ENCODE measurements around the gene GBGT1. TPM values are rescaled to one million over a fixed set of nuclear protein-coding genes. Genes with fewer than 3 reads are reported as not detected.
"Not testable (repeated sequence)": the region's sequence is repeated elsewhere in the genome, so short reads cannot be mapped to it uniquely, and the experiment has no call there.

The GBGT1 gene
- total RNA-seq, 1 experiment from 2014 or later = 16.5 TPM

DNA sequence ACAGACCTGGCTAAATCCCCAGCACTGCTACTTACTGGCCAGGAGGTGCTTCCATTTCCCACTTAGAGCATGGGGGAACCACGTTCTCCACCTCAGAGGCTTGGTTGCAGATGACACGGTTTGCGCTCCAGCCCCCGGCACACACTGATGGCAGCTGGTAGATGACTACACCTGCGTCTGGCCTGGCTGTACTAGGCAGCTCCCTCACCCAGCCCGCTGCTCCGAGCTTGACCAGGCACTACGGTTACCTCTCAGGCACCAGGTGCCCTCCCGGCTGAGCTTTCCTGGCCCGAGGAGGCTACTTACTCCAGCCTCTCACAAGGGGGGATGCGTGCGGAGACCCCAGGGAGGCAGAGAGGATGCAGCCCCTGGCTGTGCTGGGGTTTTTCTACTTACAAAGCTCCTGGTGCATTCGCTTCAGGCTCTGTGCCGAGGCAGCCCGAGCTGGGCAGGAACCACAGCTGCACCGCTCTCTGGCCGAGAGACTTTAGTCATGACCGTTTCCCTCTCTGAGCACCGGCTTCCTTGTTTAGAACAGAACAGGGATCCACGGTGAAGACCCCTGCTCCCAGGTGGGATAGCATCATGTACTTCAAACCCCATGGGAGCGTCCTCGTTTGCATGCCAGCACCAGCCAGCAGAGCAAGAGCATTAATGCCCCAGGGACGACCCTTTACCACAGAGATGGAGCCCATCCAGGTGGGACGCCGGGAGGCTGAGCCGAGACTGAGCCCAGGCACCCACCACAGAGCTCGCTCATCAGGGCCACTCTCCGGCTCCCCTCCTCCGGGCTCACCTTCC, 7.6 kb upstream of the GBGT1 start (continued):
- TF ChIP-seq, protein P1, sequence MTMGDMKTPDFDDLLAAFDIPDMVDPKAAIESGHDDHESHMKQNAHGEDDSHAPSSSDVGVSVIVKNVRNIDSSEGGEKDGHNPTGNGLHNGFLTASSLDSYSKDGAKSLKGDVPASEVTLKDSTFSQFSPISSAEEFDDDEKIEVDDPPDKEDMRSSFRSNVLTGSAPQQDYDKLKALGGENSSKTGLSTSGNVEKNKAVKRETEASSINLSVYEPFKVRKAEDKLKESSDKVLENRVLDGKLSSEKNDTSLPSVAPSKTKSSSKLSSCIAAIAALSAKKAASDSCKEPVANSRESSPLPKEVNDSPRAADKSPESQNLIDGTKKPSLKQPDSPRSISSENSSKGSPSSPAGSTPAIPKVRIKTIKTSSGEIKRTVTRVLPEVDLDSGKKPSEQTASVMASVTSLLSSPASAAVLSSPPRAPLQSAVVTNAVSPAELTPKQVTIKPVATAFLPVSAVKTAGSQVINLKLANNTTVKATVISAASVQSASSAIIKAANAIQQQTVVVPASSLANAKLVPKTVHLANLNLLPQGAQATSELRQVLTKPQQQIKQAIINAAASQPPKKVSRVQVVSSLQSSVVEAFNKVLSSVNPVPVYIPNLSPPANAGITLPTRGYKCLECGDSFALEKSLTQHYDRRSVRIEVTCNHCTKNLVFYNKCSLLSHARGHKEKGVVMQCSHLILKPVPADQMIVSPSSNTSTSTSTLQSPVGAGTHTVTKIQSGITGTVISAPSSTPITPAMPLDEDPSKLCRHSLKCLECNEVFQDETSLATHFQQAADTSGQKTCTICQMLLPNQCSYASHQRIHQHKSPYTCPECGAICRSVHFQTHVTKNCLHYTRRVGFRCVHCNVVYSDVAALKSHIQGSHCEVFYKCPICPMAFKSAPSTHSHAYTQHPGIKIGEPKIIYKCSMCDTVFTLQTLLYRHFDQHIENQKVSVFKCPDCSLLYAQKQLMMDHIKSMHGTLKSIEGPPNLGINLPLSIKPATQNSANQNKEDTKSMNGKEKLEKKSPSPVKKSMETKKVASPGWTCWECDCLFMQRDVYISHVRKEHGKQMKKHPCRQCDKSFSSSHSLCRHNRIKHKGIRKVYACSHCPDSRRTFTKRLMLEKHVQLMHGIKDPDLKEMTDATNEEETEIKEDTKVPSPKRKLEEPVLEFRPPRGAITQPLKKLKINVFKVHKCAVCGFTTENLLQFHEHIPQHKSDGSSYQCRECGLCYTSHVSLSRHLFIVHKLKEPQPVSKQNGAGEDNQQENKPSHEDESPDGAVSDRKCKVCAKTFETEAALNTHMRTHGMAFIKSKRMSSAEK (CRISPR knock-in tag; IDR thresholded peaks at IDR 0.05; ENCODE audit: borderline replicate concordance) = no peak

DNA sequence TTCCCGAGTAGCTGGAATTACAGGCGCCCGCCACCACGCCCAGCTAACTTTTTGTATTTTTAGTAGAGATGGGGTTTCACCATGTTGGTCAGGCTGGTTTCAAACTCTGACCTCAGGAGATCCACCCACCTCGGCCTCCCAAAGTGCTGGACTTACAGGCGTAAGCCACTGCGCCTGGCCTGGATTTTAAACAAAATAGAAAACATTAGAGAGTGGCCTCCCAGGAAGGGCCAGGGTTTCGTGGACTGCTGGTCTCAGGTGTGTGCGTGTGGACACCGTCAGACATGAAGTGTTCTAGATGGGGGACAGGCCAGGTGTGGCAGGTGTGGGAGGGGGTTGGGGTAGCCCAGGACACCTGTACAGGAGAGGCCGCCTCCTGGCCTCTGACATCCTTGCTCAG, 7.0 kb upstream of the GBGT1 start:
- ATAC-seq (no peak), DNase-seq (ENCODE audit: low spot score) (no peak)
- peaks cover 18% of the 10 kb centered on the region for H3K27me3 Mint-ChIP-seq (ENCODE audit: low read depth)
- H3K4me3 Mint-ChIP-seq = no peak overlapping the region
- CTCF ChIA-PET = interaction anchor here (0.7 to 2.7 kb wide), 5 partner anchors 16 to 225 kb away, joined by 3 to 19 read pairs (median 7); no protein-coding TSS in a partner anchor
- H3K27ac Mint-ChIP-seq = no peak overlapping the region
- peaks cover 4% of the 10 kb centered on the region for H3K4me1 Mint-ChIP-seq
- H3K36me3 Mint-ChIP-seq = no peaks in the 10 kb centered on the region
- no peak for TF ChIP-seq TCF7 (CRISPR knock-in tag; IDR thresholded peaks at IDR 0.05; ENCODE audit: low read depth)
- no peak for TF ChIP-seq FOXJ3 (CRISPR knock-in tag; IDR thresholded peaks at IDR 0.05; ENCODE audit: borderline replicate concordance)
- TF ChIP-seq SMAD4 (CRISPR knock-in tag; IDR thresholded peaks at IDR 0.05) = no peak
- TF ChIP-seq SOX15 (CRISPR knock-in tag; IDR thresholded peaks at IDR 0.05) = no peak
- TF ChIP-seq, protein P2, sequence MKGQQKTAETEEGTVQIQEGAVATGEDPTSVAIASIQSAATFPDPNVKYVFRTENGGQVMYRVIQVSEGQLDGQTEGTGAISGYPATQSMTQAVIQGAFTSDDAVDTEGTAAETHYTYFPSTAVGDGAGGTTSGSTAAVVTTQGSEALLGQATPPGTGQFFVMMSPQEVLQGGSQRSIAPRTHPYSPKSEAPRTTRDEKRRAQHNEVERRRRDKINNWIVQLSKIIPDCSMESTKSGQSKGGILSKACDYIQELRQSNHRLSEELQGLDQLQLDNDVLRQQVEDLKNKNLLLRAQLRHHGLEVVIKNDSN (CRISPR knock-in tag; IDR thresholded peaks at IDR 0.05) = no peak
- no peak for TF ChIP-seq NFATC4 (CRISPR knock-in tag; IDR thresholded peaks at IDR 0.05)
- no peak for TF ChIP-seq GABPB1 (CRISPR knock-in tag; IDR thresholded peaks at IDR 0.05)
- TF ChIP-seq CREM (CRISPR knock-in tag; IDR thresholded peaks at IDR 0.05) = no peak
- TF ChIP-seq, protein P3, sequence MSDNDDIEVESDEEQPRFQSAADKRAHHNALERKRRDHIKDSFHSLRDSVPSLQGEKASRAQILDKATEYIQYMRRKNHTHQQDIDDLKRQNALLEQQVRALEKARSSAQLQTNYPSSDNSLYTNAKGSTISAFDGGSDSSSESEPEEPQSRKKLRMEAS (CRISPR knock-in tag; IDR thresholded peaks at IDR 0.05) = no peak
- no peak for TF ChIP-seq ZNF396 (CRISPR knock-in tag; IDR thresholded peaks at IDR 0.05; ENCODE audit: borderline replicate concordance)
- no peak for TF ChIP-seq ZNF121 (CRISPR knock-in tag; IDR thresholded peaks at IDR 0.05)
- TF ChIP-seq, protein P4, sequence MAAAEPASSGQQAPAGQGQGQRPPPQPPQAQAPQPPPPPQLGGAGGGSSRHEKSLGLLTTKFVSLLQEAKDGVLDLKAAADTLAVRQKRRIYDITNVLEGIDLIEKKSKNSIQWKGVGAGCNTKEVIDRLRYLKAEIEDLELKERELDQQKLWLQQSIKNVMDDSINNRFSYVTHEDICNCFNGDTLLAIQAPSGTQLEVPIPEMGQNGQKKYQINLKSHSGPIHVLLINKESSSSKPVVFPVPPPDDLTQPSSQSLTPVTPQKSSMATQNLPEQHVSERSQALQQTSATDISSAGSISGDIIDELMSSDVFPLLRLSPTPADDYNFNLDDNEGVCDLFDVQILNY (CRISPR knock-in tag; IDR thresholded peaks at IDR 0.05) = no peak
- TF ChIP-seq, protein P5, sequence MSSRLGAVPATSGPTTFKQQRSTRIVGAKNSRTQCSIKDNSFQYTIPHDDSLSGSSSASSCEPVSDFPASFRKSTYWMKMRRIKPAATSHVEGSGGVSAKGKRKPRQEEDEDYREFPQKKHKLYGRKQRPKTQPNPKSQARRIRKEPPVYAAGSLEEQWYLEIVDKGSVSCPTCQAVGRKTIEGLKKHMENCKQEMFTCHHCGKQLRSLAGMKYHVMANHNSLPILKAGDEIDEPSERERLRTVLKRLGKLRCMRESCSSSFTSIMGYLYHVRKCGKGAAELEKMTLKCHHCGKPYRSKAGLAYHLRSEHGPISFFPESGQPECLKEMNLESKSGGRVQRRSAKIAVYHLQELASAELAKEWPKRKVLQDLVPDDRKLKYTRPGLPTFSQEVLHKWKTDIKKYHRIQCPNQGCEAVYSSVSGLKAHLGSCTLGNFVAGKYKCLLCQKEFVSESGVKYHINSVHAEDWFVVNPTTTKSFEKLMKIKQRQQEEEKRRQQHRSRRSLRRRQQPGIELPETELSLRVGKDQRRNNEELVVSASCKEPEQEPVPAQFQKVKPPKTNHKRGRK (CRISPR knock-in tag; IDR thresholded peaks at IDR 0.05; ENCODE audit: borderline replicate concordance) = no peak
- TF ChIP-seq, protein P6, sequence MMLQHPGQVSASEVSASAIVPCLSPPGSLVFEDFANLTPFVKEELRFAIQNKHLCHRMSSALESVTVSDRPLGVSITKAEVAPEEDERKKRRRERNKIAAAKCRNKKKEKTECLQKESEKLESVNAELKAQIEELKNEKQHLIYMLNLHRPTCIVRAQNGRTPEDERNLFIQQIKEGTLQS (CRISPR knock-in tag; conservative IDR thresholded peaks at IDR 0.05) = no peak
- TF ChIP-seq, protein P7, sequence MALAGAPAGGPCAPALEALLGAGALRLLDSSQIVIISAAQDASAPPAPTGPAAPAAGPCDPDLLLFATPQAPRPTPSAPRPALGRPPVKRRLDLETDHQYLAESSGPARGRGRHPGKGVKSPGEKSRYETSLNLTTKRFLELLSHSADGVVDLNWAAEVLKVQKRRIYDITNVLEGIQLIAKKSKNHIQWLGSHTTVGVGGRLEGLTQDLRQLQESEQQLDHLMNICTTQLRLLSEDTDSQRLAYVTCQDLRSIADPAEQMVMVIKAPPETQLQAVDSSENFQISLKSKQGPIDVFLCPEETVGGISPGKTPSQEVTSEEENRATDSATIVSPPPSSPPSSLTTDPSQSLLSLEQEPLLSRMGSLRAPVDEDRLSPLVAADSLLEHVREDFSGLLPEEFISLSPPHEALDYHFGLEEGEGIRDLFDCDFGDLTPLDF (CRISPR knock-in tag; IDR thresholded peaks at IDR 0.05) = no peak
- TF ChIP-seq ZNF423 (CRISPR knock-in tag; IDR thresholded peaks at IDR 0.05) = no peak
- no peak for TF ChIP-seq HMGA2 (CRISPR knock-in tag; IDR thresholded peaks at IDR 0.05)
- TF ChIP-seq, protein P8, sequence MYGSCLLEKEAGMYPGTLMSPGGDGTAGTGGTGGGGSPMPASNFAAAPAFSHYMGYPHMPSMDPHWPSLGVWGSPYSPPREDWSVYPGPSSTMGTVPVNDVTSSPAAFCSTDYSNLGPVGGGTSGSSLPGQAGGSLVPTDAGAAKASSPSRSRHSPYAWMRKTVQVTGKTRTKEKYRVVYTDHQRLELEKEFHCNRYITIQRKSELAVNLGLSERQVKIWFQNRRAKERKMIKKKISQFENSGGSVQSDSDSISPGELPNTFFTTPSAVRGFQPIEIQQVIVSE (CRISPR knock-in tag; IDR thresholded peaks at IDR 0.05; ENCODE audit: borderline replicate concordance) = no peak
- TF ChIP-seq FOXK1 (CRISPR knock-in tag; IDR thresholded peaks at IDR 0.05) = no peak
- no peaks in the 10 kb centered on the region for H3K9me3 Mint-ChIP-seq
- POLR2A ChIA-PET = no interaction called here

DNA sequence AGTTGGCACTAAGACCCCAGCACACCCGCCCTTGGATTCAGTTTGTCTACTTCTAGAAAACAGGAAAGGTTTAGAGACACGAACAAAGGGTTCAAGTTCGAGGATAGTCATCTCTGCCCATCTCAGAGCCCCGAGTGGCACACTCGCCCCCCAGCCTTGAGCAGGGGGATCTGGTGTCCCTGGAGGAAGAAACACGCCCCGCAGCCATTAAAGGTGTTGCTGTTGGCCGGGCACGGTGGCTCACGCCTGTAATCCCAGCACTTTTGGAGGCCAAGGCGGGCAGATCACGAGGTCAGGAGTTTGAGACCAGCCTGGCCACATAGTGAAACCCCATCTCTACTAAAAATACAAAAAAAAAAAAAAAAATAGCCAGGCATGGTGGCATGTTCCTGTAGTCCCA, 6.0 kb upstream of the GBGT1 start:
- peaks cover 11% of the 10 kb centered on the region for H3K27me3 Mint-ChIP-seq (ENCODE audit: low read depth)
- CTCF ChIA-PET = interaction anchor here (2.5 kb wide), 1 partner anchor 17 kb away, joined by 19 read pairs; no protein-coding TSS in a partner anchor
- H3K4me3 Mint-ChIP-seq; DNase-seq (ENCODE audit: low spot score); ATAC-seq; H3K9me3 Mint-ChIP-seq; POLR2A ChIA-PET; H3K4me1 Mint-ChIP-seq; H3K27ac Mint-ChIP-seq; H3K36me3 Mint-ChIP-seq: not testable (repeated sequence)

Measured in WTC11 (cell line).